ENCODE measurements around the gene PRKCH. TPM values are rescaled to one million over a fixed set of nuclear protein-coding genes. Genes with fewer than 3 reads are reported as not detected.

The PRKCH gene
- total RNA-seq, 1 donor from 2014 or later = 43.0 TPM

GRCh38 chr14:61482348-61483206 is 161.2 kb downstream of the PRKCH start:
- Histone ChIP-seq H3K9me3 (no peaks in the 10 kb centered on the region), H3K36me3 (no peaks in the 10 kb centered on the region), H3K4me1 (peaks cover 35% of the 10 kb centered on the region), H3K27me3 (no peaks in the 10 kb centered on the region), H3K27ac (no peak overlapping the region), H3K4me3 (no peak overlapping the region)
- DNase-seq (ENCODE audit: extremely low spot score in 2 of 2) = peak in 1 of 2 donors; percentile 74
- TF ChIP-seq CTCF (IDR thresholded peaks at IDR 0.05) (no peak), POLR2AphosphoS5 (IDR thresholded peaks at IDR 0.05; ENCODE audit: insufficient read depth in 1 of 2, low read depth in 1 of 2) (no peak), POLR2A (IDR thresholded peaks at IDR 0.05) (no peak)
- intact Hi-C loops (cut with DNase I) = no loop called here

- H3K4me3 ChIP-seq = no peak overlapping the region
- no peak overlapping the region for H3K27ac ChIP-seq
- no peaks in the 10 kb centered on the region for H3K9me3 ChIP-seq
- no peaks in the 10 kb centered on the region for H3K36me3 ChIP-seq
- TF ChIP-seq POLR2A (IDR thresholded peaks at IDR 0.05) (no peak), POLR2AphosphoS5 (IDR thresholded peaks at IDR 0.05; ENCODE audit: insufficient read depth in 1 of 2, low read depth in 1 of 2) (no peak), CTCF (IDR thresholded peaks at IDR 0.05) (no peak)
- peak in 1 of 2 donors; percentile 75 for DNase-seq (ENCODE audit: extremely low spot score in 2 of 2)
- intact Hi-C loops (cut with DNase I) = no loop called here
- H3K27me3 ChIP-seq = no peaks in the 10 kb centered on the region
- peaks cover 26% of the 10 kb centered on the region for H3K4me1 ChIP-seq
Observed at GRCh38 chr14:61483476-61483875, 162.1 kb downstream of the PRKCH start.

DNA sequence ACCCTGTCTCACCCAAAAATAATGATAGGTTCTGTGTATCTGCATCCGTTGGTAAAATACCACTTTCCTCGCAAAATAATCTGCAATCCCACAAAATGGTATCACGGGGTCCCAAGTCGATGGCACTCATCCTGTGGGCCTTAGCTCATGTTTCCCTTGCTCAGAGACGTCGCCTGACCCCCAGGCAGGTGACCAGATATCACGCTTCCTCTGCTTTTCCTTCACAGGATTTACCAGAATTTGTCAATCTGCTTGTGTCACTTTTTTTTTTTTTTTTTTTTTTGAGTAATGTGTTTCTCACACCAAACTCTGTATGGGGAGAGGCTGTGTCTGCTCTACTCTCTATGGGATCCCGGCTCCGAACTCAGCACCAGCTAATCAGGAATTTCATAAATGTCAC is 162.7 kb downstream of the PRKCH start:
- Histone ChIP-seq H3K36me3 (no peaks in the 10 kb centered on the region), H3K27me3 (no peaks in the 10 kb centered on the region), H3K27ac (no peak overlapping the region), H3K9me3 (no peaks in the 10 kb centered on the region), H3K4me1 (peaks cover 23% of the 10 kb centered on the region), H3K4me3 (no peak overlapping the region)
- intact Hi-C loops (cut with DNase I) = no loop called here
- peak in 1 of 2 donors; percentile 69 for DNase-seq (ENCODE audit: extremely low spot score in 2 of 2)
- TF ChIP-seq POLR2A (IDR thresholded peaks at IDR 0.05) (no peak), POLR2AphosphoS5 (IDR thresholded peaks at IDR 0.05; ENCODE audit: insufficient read depth in 1 of 2, low read depth in 1 of 2) (no peak), CTCF (IDR thresholded peaks at IDR 0.05) (no peak)

- Histone ChIP-seq H3K27me3 (no peaks in the 10 kb centered on the region), H3K36me3 (no peaks in the 10 kb centered on the region), H3K4me1 (peaks cover 26% of the 10 kb centered on the region), H3K4me3 (no peak overlapping the region), H3K27ac (peak overlapping the region; percentile 20), H3K9me3 (no peaks in the 10 kb centered on the region)
- TF ChIP-seq POLR2A (IDR thresholded peaks at IDR 0.05) = no peak
- no peak for TF ChIP-seq POLR2AphosphoS5 (IDR thresholded peaks at IDR 0.05; ENCODE audit: insufficient read depth in 1 of 2, low read depth in 1 of 2)
- TF ChIP-seq CTCF (IDR thresholded peaks at IDR 0.05) = no peak
- DNase-seq (ENCODE audit: extremely low spot score in 2 of 2) = peak in 1 of 2 donors; percentile 76
- intact Hi-C loops (cut with DNase I) = no loop called here
Observed at GRCh38 chr14:61484826-61485584, 163.6 kb downstream of the PRKCH start.
